Measurements from ENCODE around the gene EBI3. TPM values are rescaled to one million over a fixed set of nuclear protein-coding genes. Genes with fewer than 3 reads are reported as not detected.
A peak's percentile ranks its signal among the peaks of the same experiment; 100 is the strongest.

The EBI3 gene
- total RNA-seq, 1 donor from 2014 or later = 0.49 TPM

- no peak for TF ChIP-seq CTCF (IDR thresholded peaks at IDR 0.05; ENCODE audit: borderline replicate concordance)
- Histone ChIP-seq H3K36me3 (peaks cover 5% of the 10 kb centered on the region), H3K27ac (replicated peaks) (no peak overlapping the region), H3K4me1 (peaks cover 20% of the 10 kb centered on the region), H3K9me3 (replicated peaks) (peaks cover 2% of the 10 kb centered on the region), H3K27me3 (ENCODE audit: low read depth) (peaks cover 51% of the 10 kb centered on the region), H3K4me3 (no peak overlapping the region)
- DNase-seq = no peak
- intact Hi-C loops (cut with micrococcal nuclease) = no loop called here
Observed at GRCh38 chr19:4277191-4277696, 47.9 kb downstream of the EBI3 start.

- Histone ChIP-seq H3K27me3 (ENCODE audit: low read depth) (peaks cover 59% of the 10 kb centered on the region), H3K4me1 (peaks cover 20% of the 10 kb centered on the region), H3K36me3 (no peaks in the 10 kb centered on the region), H3K9me3 (replicated peaks) (no peaks in the 10 kb centered on the region), H3K27ac (replicated peaks) (no peak overlapping the region), H3K4me3 (no peak overlapping the region)
- no peak for TF ChIP-seq CTCF (IDR thresholded peaks at IDR 0.05; ENCODE audit: borderline replicate concordance)
- DNase-seq = no peak
- intact Hi-C loops (cut with micrococcal nuclease) = no loop called here
Observed at GRCh38 chr19:4278010-4278409, 48.7 kb downstream of the EBI3 start.

GRCh38 chr19:4278419-4279266 lies 49.3 kb downstream of the EBI3 start, which contains the start of gene SHD:
Gene SHD (plus strand): TSS chr19:4279266. CDS start chr19:4280064, 798 bp downstream.
- Histone ChIP-seq H3K36me3 (no peaks in the 10 kb centered on the region), H3K27ac (replicated peaks) (no peak within 1 kb of the TSS), H3K4me3 (peak within 1 kb of the TSS; percentile 59), H3K27me3 (ENCODE audit: low read depth) (peaks cover 62% of the 10 kb centered on the region), H3K9me3 (replicated peaks) (no peaks in the 10 kb centered on the region), H3K4me1 (peaks cover 20% of the 10 kb centered on the region)
- TF ChIP-seq CTCF (IDR thresholded peaks at IDR 0.05; ENCODE audit: borderline replicate concordance) = no peak
- no peak for DNase-seq
- intact Hi-C loops (cut with micrococcal nuclease) = no loop called here

GRCh38 chr19:4279267-4279529 lies 49.9 kb downstream of the EBI3 start:
- no peak for TF ChIP-seq CTCF (IDR thresholded peaks at IDR 0.05; ENCODE audit: borderline replicate concordance)
- Histone ChIP-seq H3K36me3 (no peaks in the 10 kb centered on the region), H3K4me1 (peaks cover 20% of the 10 kb centered on the region), H3K9me3 (replicated peaks) (no peaks in the 10 kb centered on the region), H3K4me3 (peak overlapping the region; percentile 59), H3K27me3 (ENCODE audit: low read depth) (peaks cover 63% of the 10 kb centered on the region), H3K27ac (replicated peaks) (no peak overlapping the region)
- intact Hi-C loops (cut with micrococcal nuclease) = no loop called here
- no peak for DNase-seq

GRCh38 chr19:4279530-4280422 lies 50.5 kb downstream of the EBI3 start:
- no peak for TF ChIP-seq CTCF (IDR thresholded peaks at IDR 0.05; ENCODE audit: borderline replicate concordance)
- Histone ChIP-seq H3K27me3 (ENCODE audit: low read depth) (peaks cover 69% of the 10 kb centered on the region), H3K9me3 (replicated peaks) (no peaks in the 10 kb centered on the region), H3K4me3 (peak overlapping the region; percentile 59), H3K4me1 (peaks cover 20% of the 10 kb centered on the region), H3K36me3 (no peaks in the 10 kb centered on the region), H3K27ac (replicated peaks) (no peak overlapping the region)
- DNase-seq = no peak
- intact Hi-C loops (cut with micrococcal nuclease) = no loop called here

Measured in left ventricle myocardium inferior (tissue), 1 donor.